GM18868 (cell line): ENCODE measurements around the gene MAPK12.
"Not testable (repeated sequence)": the region's sequence is repeated elsewhere in the genome, so short reads cannot be mapped to it uniquely, and the experiment has no call there.

Source experiments
- ATAC-seq: cut with Tn5 transposase; IDR thresholded peaks from one replicate; pipeline ENCODE4 v1.9.1; 2021; ENCODE audit warnings: mild to moderate bottlenecking, moderate library complexity; ENCODE audit not compliant: unreplicated experiment

Gene MAPK12

GRCh38 chr22:50282361-50283155, 21.1 kb upstream of the MAPK12 start:
- ATAC-seq = no peak

GRCh38 chr22:50281957-50282356, 20.5 kb upstream of the MAPK12 start:
- ATAC-seq = no peak

- ATAC-seq = no peak
Observed at GRCh38 chr22:50281384-50281760, 19.9 kb upstream of the MAPK12 start.

- no peak for ATAC-seq
Observed at GRCh38 chr22:50280708-50281383, 19.4 kb upstream of the MAPK12 start.

GRCh38 chr22:50280022-50280707, 18.7 kb upstream of the MAPK12 start:
- ATAC-seq = no peak

GRCh38 chr22:50278956-50279619, 17.6 kb upstream of the MAPK12 start:
- no peak for ATAC-seq

GRCh38 chr22:50278461-50278860, 17.0 kb upstream of the MAPK12 start:
- no peak for ATAC-seq

GRCh38 chr22:50277761-50278160, 16.3 kb upstream of the MAPK12 start:
- ATAC-seq = no peak

- peak; percentile 60 for ATAC-seq
Observed at GRCh38 chr22:50276143-50276542, 14.7 kb upstream of the MAPK12 start.

GRCh38 chr22:50275181-50276055, 13.9 kb upstream of the MAPK12 start:
- ATAC-seq = no peak

GRCh38 chr22:50274771-50275170, 13.3 kb upstream of the MAPK12 start:
- ATAC-seq = no peak

- ATAC-seq = no peak
Observed at GRCh38 chr22:50274311-50274710, 12.8 kb upstream of the MAPK12 start.

GRCh38 chr22:50273781-50274180, 12.3 kb upstream of the MAPK12 start:
- not testable (repeated sequence) for ATAC-seq

- ATAC-seq = not testable (repeated sequence)
Observed at GRCh38 chr22:50273352-50273751, 11.9 kb upstream of the MAPK12 start.

- ATAC-seq = no peak
Observed at GRCh38 chr22:50272044-50272802, 10.7 kb upstream of the MAPK12 start.

GRCh38 chr22:50271519-50271970, 10.1 kb upstream of the MAPK12 start:
- no peak for ATAC-seq

GRCh38 chr22:50270666-50271394, 9.3 kb upstream of the MAPK12 start:
- ATAC-seq = peak; percentile 29

- ATAC-seq = peak; percentile 58
Observed at GRCh38 chr22:50269970-50270665, 8.6 kb upstream of the MAPK12 start, which contains the start of gene MAPK11. MAPK11 (minus strand) TSS chr22:50270380; CDS start chr22:50270292, 88 bp downstream.
